HCT116 (cell line): ENCODE data around the gene GPRC5C. TPM values are rescaled to one million over a fixed set of nuclear protein-coding genes. Genes with fewer than 3 reads are reported as not detected.

Experiments
- ATAC-seq: fragments of 200-7000 bp; cut with Tn5 transposase; 2 replicates; pipeline ENCODE4 v1.9.1; 2020; ENCODE audit warnings: mild to moderate bottlenecking, moderate library complexity
- BruUV-seq: library from RNA; stranded (reverse); fragments of 400-500 nt; replicated peaks from 2 replicates; lab custom pipeline; 2021; lab: Mats Ljungman, UMichigan
- CTCF ChIA-PET: fragments of 300-600 bp; sonication (Branson Sonifier 250); formaldehyde crosslinking; loops from one replicate; lab custom pipeline; 2021; ENCODE audit warnings: antibody characterized with exemption; lab: Charles Lee
- POLR2A ChIA-PET: fragments of 300-600, 350-600 bp; sonication (Branson Sonifier 250); formaldehyde crosslinking; loops from one replicate; lab custom pipeline; 2021; ENCODE audit warnings: antibody characterized with exemption; lab: Charles Lee
- RAD21 ChIA-PET, 2 experiments: fragments of 300-600 bp; sonication (Branson Sonifier 250); formaldehyde crosslinking; loops; one replicate each; lab custom pipeline; 2023; ENCODE audit warnings: low total read pairs in 2 of 2; ENCODE audit not compliant: uncharacterized antibody in 2 of 2, unreplicated experiment in 2 of 2, low non-redundant PET in 1 of 2; lab: Charles Lee
- DNase-seq: peaks from one replicate; pipeline ENCODE4 v3.0.0-alpha.2; 2010; ENCODE audit warnings: low read depth, low spot score
- H2AFZ ChIP-seq: fragments of 200-600 bp; shearing (Covaris generic), sonication (generic); 2 replicates; pipeline ENCODE4 v1.6.1; 2017; ENCODE audit warnings: low read depth, mixed run types, mixed read lengths, antibody characterized with exemption, low read length; ENCODE audit not compliant: poor library complexity, severe bottlenecking
- H3K27ac ChIP-seq: 2 replicates; pipeline ENCODE4 v1.5.1; 2012; ENCODE audit warnings: low read depth, low read length
- H3K27me3 ChIP-seq: fragments of 200-600 bp; sonication (generic); 2 replicates; pipeline ENCODE4 v1.6.1; 2016; ENCODE audit warnings: mixed run types, low read length, mixed read lengths; ENCODE audit not compliant: insufficient read depth
- H3K36me3 ChIP-seq, 2 experiments: fragments of 200-500 bp in 1 of 2; fragments of 200-600 bp in 1 of 2; sonication (Bioruptor generic) in 1 of 2; sonication (generic) in 1 of 2; 2 replicates each; pipeline versions ENCODE4 v1.5.1 to v1.6.1; 2014 to 2016; ENCODE audit warnings: low read length in 2 of 2, inconsistent platforms in 1 of 2, mixed read lengths in 1 of 2, mixed run types in 1 of 2; ENCODE audit not compliant: insufficient read depth in 2 of 2, control insufficient read depth in 1 of 2
- H3K4me1 ChIP-seq, 2 experiments: fragments of 200-600 bp in 1 of 2; sonication (generic) in 1 of 2; 2 replicates each; pipeline versions ENCODE4 v1.5.1 to v1.6.1; 2012 to 2017; ENCODE audit warnings: low read length in 2 of 2, inconsistent platforms in 1 of 2, mild to moderate bottlenecking in 1 of 2, mixed read lengths in 1 of 2, mixed run types in 1 of 2, moderate library complexity in 1 of 2; ENCODE audit not compliant: insufficient read depth in 2 of 2, control insufficient read depth in 1 of 2
- H3K4me2 ChIP-seq: fragments of 200-600 bp; sonication (generic); 2 replicates; pipeline ENCODE4 v1.6.1; 2017; ENCODE audit warnings: mixed run types, low read length, mixed read lengths
- H3K4me3 ChIP-seq, 2 experiments: fragments of 200-600 bp in 1 of 2; sonication (generic) in 1 of 2; replicated peaks in 1 of 2; 2 replicates each; pipeline ENCODE4 v1.5.1; 2011 to 2016; ENCODE audit warnings: low read length in 2 of 2, control low read depth in 1 of 2, low read depth in 1 of 2, mild to moderate bottlenecking in 1 of 2, mixed read lengths in 1 of 2, mixed run types in 1 of 2
- H3K79me2 ChIP-seq: fragments of 200-600 bp; sonication (generic); 2 replicates; pipeline ENCODE4 v1.6.1; 2017; ENCODE audit warnings: mild to moderate bottlenecking, mixed run types, low read length, moderate library complexity, mixed read lengths; ENCODE audit not compliant: insufficient read depth
- H3K9ac ChIP-seq: fragments of 200-600 bp; sonication (generic); 2 replicates; pipeline ENCODE4 v1.6.1; 2016; ENCODE audit warnings: low read length, mixed read lengths
- H3K9me2 ChIP-seq: fragments of 200-600 bp; sonication (generic), shearing (Covaris generic); 2 replicates; pipeline ENCODE4 v1.6.1; 2017; ENCODE audit warnings: mixed run types, mild to moderate bottlenecking, moderate library complexity; ENCODE audit not compliant: insufficient read depth
- H3K9me3 ChIP-seq, 2 experiments: fragments of 200-500 bp in 1 of 2; fragments of 200-600 bp in 1 of 2; sonication (Bioruptor generic) in 1 of 2; sonication (generic) in 1 of 2; 2 replicates each; pipeline ENCODE4 v1.6.1; 2014 to 2017; ENCODE audit warnings: low read length in 2 of 2, mixed read lengths in 2 of 2, inconsistent platforms in 1 of 2, low read depth in 1 of 2, mild to moderate bottlenecking in 1 of 2, mixed run types in 1 of 2, moderate library complexity in 1 of 2; ENCODE audit not compliant: control insufficient read depth in 1 of 2, insufficient read depth in 1 of 2
- H4K20me1 ChIP-seq: fragments of 200-600 bp; sonication (generic), shearing (Covaris generic); 2 replicates; pipeline ENCODE4 v1.6.1; 2017; ENCODE audit warnings: mixed run types, mild to moderate bottlenecking, moderate library complexity; ENCODE audit not compliant: insufficient read depth
- CBX3 ChIP-seq: IDR thresholded peaks from 2 replicates; pipeline ENCODE4 v1.6.1; 2012; ENCODE audit warnings: low read depth
- EZH2 ChIP-seq: fragments of 200-600 bp; sonication (generic); IDR thresholded peaks from 2 replicates; pipeline ENCODE4 v1.6.1; 2017; ENCODE audit warnings: antibody characterized with exemption, mixed run types
- FOSL1 ChIP-seq: IDR thresholded peaks from 2 replicates; pipeline ENCODE4 v1.6.1; 2012; ENCODE audit warnings: low read depth
- POLR2AphosphoS5 ChIP-seq: IDR thresholded peaks from 2 replicates; pipeline ENCODE4 v1.6.1; 2011; ENCODE audit warnings: mild to moderate bottlenecking, low read depth, low read length, moderate library complexity
- RAD21 ChIP-seq: IDR thresholded peaks from 2 replicates; pipeline ENCODE4 v1.6.1; 2012; ENCODE audit warnings: low read depth, mild to moderate bottlenecking
- SP1 ChIP-seq: IDR thresholded peaks from 2 replicates; pipeline ENCODE4 v1.6.1; 2012; ENCODE audit warnings: low read depth
- ZFX ChIP-seq: fragments of 450-650 bp; IDR thresholded peaks from 2 replicates; pipeline ENCODE4 v1.6.1; 2017
- intact Hi-C: fragments of 100-400 bp; cut with micrococcal nuclease; formaldehyde crosslinking; loops from 2 replicates; pipeline ENCODE4 v1.10.0; 2022
- total RNA-seq: library from RNA; stranded (reverse); gene quantifications from one replicate; pipeline ENCODE4 v1.2.1, GENCODE V29; 2021; ENCODE audit not compliant: unreplicated experiment
- TF ChIP-seq, protein P1 (sequence below), 3 experiments: fragments of 200-600 bp in 1 of 3; sonication (generic) in 1 of 3; IDR thresholded peaks in 2 of 3; conservative IDR thresholded peaks in 1 of 3; 2 replicates each; pipeline ENCODE4 v1.5.1; 2012 to 2017; ENCODE audit warnings: low read depth in 2 of 3, low read length in 2 of 3, antibody characterized with exemption in 1 of 3, borderline replicate concordance in 1 of 3, control low read depth in 1 of 3, mild to moderate bottlenecking in 1 of 3, mixed read lengths in 1 of 3, mixed run types in 1 of 3, moderate library complexity in 1 of 3; ENCODE audit not compliant: insufficient read depth in 1 of 3

Gene GPRC5C
- total RNA-seq, 1 experiment from 2014 or later, result 54.4 TPM

DNA sequence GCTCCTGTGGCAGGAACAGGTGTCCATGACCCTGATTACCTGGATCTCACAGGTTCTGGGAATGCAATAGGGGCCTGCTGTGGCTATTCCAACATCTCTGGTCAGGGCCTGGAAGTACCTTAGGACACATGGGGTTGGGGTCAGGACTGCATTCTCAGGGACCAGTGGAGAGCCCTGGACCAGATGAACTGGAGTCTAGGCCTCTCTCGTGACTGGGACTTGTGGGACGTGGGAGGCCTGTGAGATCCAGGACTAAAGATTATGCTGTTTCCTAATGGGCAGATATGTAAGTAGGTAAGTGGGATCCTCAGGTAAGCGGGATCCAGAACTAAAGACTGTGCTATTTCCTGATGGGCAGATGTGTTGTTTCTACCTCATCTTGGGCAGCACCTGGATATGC, 18.3 kb downstream of the GPRC5C start (continued):
- TF ChIP-seq, protein P1, sequence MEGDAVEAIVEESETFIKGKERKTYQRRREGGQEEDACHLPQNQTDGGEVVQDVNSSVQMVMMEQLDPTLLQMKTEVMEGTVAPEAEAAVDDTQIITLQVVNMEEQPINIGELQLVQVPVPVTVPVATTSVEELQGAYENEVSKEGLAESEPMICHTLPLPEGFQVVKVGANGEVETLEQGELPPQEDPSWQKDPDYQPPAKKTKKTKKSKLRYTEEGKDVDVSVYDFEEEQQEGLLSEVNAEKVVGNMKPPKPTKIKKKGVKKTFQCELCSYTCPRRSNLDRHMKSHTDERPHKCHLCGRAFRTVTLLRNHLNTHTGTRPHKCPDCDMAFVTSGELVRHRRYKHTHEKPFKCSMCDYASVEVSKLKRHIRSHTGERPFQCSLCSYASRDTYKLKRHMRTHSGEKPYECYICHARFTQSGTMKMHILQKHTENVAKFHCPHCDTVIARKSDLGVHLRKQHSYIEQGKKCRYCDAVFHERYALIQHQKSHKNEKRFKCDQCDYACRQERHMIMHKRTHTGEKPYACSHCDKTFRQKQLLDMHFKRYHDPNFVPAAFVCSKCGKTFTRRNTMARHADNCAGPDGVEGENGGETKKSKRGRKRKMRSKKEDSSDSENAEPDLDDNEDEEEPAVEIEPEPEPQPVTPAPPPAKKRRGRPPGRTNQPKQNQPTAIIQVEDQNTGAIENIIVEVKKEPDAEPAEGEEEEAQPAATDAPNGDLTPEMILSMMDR (IDR thresholded peaks at IDR 0.05 in 2 of 3, conservative IDR thresholded peaks at IDR 0.05 in 1 of 3; ENCODE audit: borderline replicate concordance in 1 of 3, insufficient read depth in 1 of 3, low read depth in 2 of 3, low read length in 2 of 3), result no peak
- TF ChIP-seq SP1 (no peak), ZFX (no peak), FOSL1 (no peak), CBX3 (no peak), RAD21 (no peak), EZH2 (no peak)

DNA sequence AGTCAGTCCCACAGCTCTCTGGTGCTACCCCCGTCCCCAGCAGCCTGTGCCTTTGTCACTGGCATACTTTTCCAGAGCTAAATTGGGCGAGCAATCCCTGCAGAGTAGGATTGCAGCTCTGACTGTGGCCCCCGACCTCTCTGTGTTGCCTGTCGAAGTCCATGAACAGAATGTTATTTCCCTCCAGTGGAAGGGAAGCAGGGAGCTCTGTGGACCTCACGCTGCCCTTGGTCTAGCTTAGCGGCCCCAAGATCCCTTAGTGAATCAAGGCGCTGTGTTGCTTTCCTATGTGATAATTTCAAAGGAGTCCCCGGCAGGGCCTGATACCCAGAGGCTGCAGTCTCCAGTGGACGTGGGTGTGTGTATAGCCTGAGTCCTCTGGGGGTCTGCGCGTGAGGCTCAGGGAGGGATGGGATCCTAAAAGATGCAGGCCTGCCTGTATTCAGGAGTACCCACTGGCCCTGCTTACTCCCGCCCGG, 19.1 kb downstream of the GPRC5C start:
- no peaks in the 10 kb centered on the region for H3K9me2 ChIP-seq
- no peaks in the 10 kb centered on the region for H3K9me3 ChIP-seq
- H3K79me2 ChIP-seq, result no peaks in the 10 kb centered on the region
- intact Hi-C loops, result no loop called here
- POLR2A ChIA-PET, result no interaction called here
- CTCF ChIA-PET, result interaction anchor here (1.6 to 1.7 kb wide), 2 partner anchors 13 to 72 kb away, joined by 4 to 6 read pairs; no protein-coding TSS in a partner anchor
- TF ChIP-seq RAD21, result no peak
- no peak for TF ChIP-seq SP1
- TF ChIP-seq POLR2AphosphoS5, result peak; percentile 12; the same call in 1 of the 2 replicates
- DNase-seq (no peak), ATAC-seq (no peak)
- RAD21 ChIA-PET, result no interaction called here
- no peaks in the 10 kb centered on the region for H3K27me3 ChIP-seq
- H2AFZ ChIP-seq, result no peak overlapping the region
- H3K27ac ChIP-seq, result no peak overlapping the region
- H3K4me1 ChIP-seq, result peaks cover 18 to 23% of the 10 kb centered on the region in 2 experiments
- H4K20me1 ChIP-seq, result no peaks in the 10 kb centered on the region
- H3K4me2 ChIP-seq, result no peak overlapping the region
- no TSS peak for BruUV-seq
- no peak overlapping the region for H3K9ac ChIP-seq
- H3K36me3 ChIP-seq, result peaks cover 0 to 6% of the 10 kb centered on the region in 2 experiments; a peak in 1 of 4 replicates
- H3K4me3 ChIP-seq, result no peak overlapping the region
